ENCODE results near the gene ECM2.

ECM2 gene

GRCh38 chr9:92468206-92468605 is 67.6 kb downstream of the ECM2 start:
- DNase-seq (ENCODE audit: low read depth in 3 of 3, low spot score in 1 of 3) = no peak

- DNase-seq (ENCODE audit: low read depth in 3 of 3, low spot score in 1 of 3) = no peak
These were observed 68.3 kb downstream of the ECM2 start for GRCh38 chr9:92467511-92467910.

- DNase-seq (ENCODE audit: low read depth in 3 of 3, low spot score in 1 of 3) = no peak
These were observed 68.7 kb downstream of the ECM2 start for GRCh38 chr9:92467041-92467440.

GRCh38 chr9:92463984-92464383 is 71.8 kb downstream of the ECM2 start:
- DNase-seq (ENCODE audit: low read depth in 3 of 3, low spot score in 1 of 3) = no peak

- DNase-seq (ENCODE audit: low read depth in 3 of 3, low spot score in 1 of 3) = no peak
These were observed 72.4 kb downstream of the ECM2 start for GRCh38 chr9:92463387-92463786.

- DNase-seq (ENCODE audit: low read depth in 3 of 3, low spot score in 1 of 3) = no peak
These were observed 78.2 kb downstream of the ECM2 start for GRCh38 chr9:92457576-92457975.

GRCh38 chr9:92455217-92455616 is 80.6 kb downstream of the ECM2 start:
- DNase-seq (ENCODE audit: low read depth in 3 of 3, low spot score in 1 of 3) = no peak

- no peak for DNase-seq (ENCODE audit: low read depth in 3 of 3, low spot score in 1 of 3)
These were observed 89.3 kb downstream of the ECM2 start for GRCh38 chr9:92446536-92446935.

Measured in stimulated activated CD4-positive, alpha-beta T cell treated with anti-CD3 and anti-CD28 coated beads, TNF-alpha, amount 100 ng/mL, for 1 hour (primary cell).